Hepatocyte (in vitro differentiated cells): Measurements from ENCODE around the gene SNX32. TPM values are rescaled to one million over a fixed set of nuclear protein-coding genes. Genes with fewer than 3 reads are reported as not detected.

ENCODE experiments used
- DNase-seq: peaks from one replicate; pipeline ENCODE4 v3.0.0-alpha.2; 2016; ENCODE audit warnings: low spot score
- H2AFZ ChIP-seq: fragments of 200-600 bp; sonication (generic); 2 replicates; pipeline ENCODE4 v1.6.0; 2016; ENCODE audit warnings: antibody characterized with exemption, mild to moderate bottlenecking
- H3K27ac ChIP-seq: fragments of 200-600 bp; sonication (generic); 2 replicates; pipeline ENCODE4 v1.5.1; 2016; ENCODE audit warnings: mild to moderate bottlenecking
- H3K27me3 ChIP-seq: fragments of 200-600 bp; sonication (generic); 2 replicates; pipeline ENCODE4 v1.6.1; 2016
- H3K36me3 ChIP-seq: fragments of 200-600 bp; sonication (generic); replicated peaks from 2 replicates; pipeline ENCODE4 v1.5.1; 2016; ENCODE audit warnings: low read depth; ENCODE audit not compliant: insufficient read depth
- H3K4me1 ChIP-seq: fragments of 200-600 bp; sonication (generic); 2 replicates; pipeline ENCODE4 v1.5.1; 2016; ENCODE audit warnings: mild to moderate bottlenecking, moderate library complexity; ENCODE audit not compliant: insufficient read depth
- H3K4me2 ChIP-seq: fragments of 200-600 bp; sonication (generic); 2 replicates; pipeline ENCODE4 v1.6.0; 2016
- H3K4me3 ChIP-seq: fragments of 200-600 bp; sonication (generic); 2 replicates; pipeline ENCODE4 v1.5.1; 2016; ENCODE audit warnings: mild to moderate bottlenecking
- H3K79me2 ChIP-seq: fragments of 200-600 bp; sonication (generic); 2 replicates; pipeline ENCODE4 v1.6.0; 2017; ENCODE audit warnings: mild to moderate bottlenecking
- H3K9me2 ChIP-seq: fragments of 200-600 bp; sonication (generic); replicated peaks from 2 replicates; pipeline ENCODE4 v1.6.0; 2017; ENCODE audit warnings: mild to moderate bottlenecking; ENCODE audit not compliant: insufficient read depth
- H3K9me3 ChIP-seq: fragments of 200-600 bp; sonication (generic); 2 replicates; pipeline ENCODE4 v1.5.1; 2016; ENCODE audit warnings: low read depth, mild to moderate bottlenecking
- H4K20me1 ChIP-seq: fragments of 200-600 bp; sonication (generic); 2 replicates; pipeline ENCODE4 v1.6.0; 2016; ENCODE audit warnings: mild to moderate bottlenecking; ENCODE audit not compliant: insufficient read depth, poor library complexity, severe bottlenecking
- EZH2 ChIP-seq: fragments of 200-600 bp; sonication (generic); IDR thresholded peaks from 2 replicates; pipeline ENCODE4 v1.6.1; 2016; ENCODE audit warnings: antibody characterized with exemption, mild to moderate bottlenecking, borderline replicate concordance
- EZH2phosphoT487 ChIP-seq: fragments of 200-600 bp; sonication (generic); IDR thresholded peaks from one replicate; pipeline ENCODE4 v1.6.1; 2018; ENCODE audit warnings: antibody characterized with exemption, mild to moderate bottlenecking, low read depth, moderate library complexity; ENCODE audit not compliant: unreplicated experiment, severe bottlenecking
- WGBS: methylation state at CpG from one replicate; pipeline ENCODE4 v1.1.6; 2016; ENCODE audit warnings: low lambda C conversion rate; ENCODE audit errors: missing lambda C conversion rate; 5-methylcytosine and 5-hydroxymethylcytosine counted together
- polyA plus RNA-seq: library from polyadenylated mRNA; unstranded; fragments of >200 nt; fragmentation: Nextera tagmentation; extraction: Ambion mirVana; gene quantifications from 2 replicates; pipeline ENCODE4 v1.2.1, GENCODE V29; 2016
- total RNA-seq: library from RNA; depleted of rRNA; stranded (reverse); fragments of >200 nt; gene quantifications from 2 replicates; pipeline ENCODE4 v1.2.3, GENCODE V29; 2014
- TF ChIP-seq, protein P1 (sequence below): fragments of 200-600 bp; sonication (generic); IDR thresholded peaks from 2 replicates; pipeline ENCODE4 v1.5.1; 2016; ENCODE audit warnings: antibody characterized with exemption, mild to moderate bottlenecking; ENCODE audit not compliant: poor library complexity

SNX32 gene
- total RNA-seq: 2.3 and 2.9 TPM in 2 replicates
- polyA plus RNA-seq: 5.1 and 6.0 TPM in 2 replicates

GRCh38 chr11:65833297-65834030 is at the start of gene SNX32:
TSS of gene SNX32 (plus strand) at chr11:65833963. CDS start at chr11:65834066, 103 bp downstream.
- TF ChIP-seq EZH2phosphoT487 (no peak), EZH2 (no peak)
- TF ChIP-seq, protein P1, sequence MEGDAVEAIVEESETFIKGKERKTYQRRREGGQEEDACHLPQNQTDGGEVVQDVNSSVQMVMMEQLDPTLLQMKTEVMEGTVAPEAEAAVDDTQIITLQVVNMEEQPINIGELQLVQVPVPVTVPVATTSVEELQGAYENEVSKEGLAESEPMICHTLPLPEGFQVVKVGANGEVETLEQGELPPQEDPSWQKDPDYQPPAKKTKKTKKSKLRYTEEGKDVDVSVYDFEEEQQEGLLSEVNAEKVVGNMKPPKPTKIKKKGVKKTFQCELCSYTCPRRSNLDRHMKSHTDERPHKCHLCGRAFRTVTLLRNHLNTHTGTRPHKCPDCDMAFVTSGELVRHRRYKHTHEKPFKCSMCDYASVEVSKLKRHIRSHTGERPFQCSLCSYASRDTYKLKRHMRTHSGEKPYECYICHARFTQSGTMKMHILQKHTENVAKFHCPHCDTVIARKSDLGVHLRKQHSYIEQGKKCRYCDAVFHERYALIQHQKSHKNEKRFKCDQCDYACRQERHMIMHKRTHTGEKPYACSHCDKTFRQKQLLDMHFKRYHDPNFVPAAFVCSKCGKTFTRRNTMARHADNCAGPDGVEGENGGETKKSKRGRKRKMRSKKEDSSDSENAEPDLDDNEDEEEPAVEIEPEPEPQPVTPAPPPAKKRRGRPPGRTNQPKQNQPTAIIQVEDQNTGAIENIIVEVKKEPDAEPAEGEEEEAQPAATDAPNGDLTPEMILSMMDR: no peak
- no peaks in the 10 kb centered on the region for H3K9me2 ChIP-seq
- H3K79me2 ChIP-seq: peaks cover 13% of the 10 kb centered on the region
- H4K20me1 ChIP-seq: no peaks in the 10 kb centered on the region
- WGBS: 3% methylated on average over 45 of the region's 63 CpGs
- no peaks in the 10 kb centered on the region for H3K27me3 ChIP-seq
- DNase-seq: peak; percentile 97
- H3K4me3 ChIP-seq: peak within 1 kb of the TSS; percentile 45
- no peaks in the 10 kb centered on the region for H3K9me3 ChIP-seq
- no peaks in the 10 kb centered on the region for H3K36me3 ChIP-seq
- peak within 1 kb of the TSS; percentile 19 for H3K27ac ChIP-seq
- peak within 1 kb of the TSS; percentile 77 for H2AFZ ChIP-seq
- H3K4me1 ChIP-seq: peaks cover 6% of the 10 kb centered on the region
- H3K4me2 ChIP-seq: peak within 1 kb of the TSS; percentile 89

DNA sequence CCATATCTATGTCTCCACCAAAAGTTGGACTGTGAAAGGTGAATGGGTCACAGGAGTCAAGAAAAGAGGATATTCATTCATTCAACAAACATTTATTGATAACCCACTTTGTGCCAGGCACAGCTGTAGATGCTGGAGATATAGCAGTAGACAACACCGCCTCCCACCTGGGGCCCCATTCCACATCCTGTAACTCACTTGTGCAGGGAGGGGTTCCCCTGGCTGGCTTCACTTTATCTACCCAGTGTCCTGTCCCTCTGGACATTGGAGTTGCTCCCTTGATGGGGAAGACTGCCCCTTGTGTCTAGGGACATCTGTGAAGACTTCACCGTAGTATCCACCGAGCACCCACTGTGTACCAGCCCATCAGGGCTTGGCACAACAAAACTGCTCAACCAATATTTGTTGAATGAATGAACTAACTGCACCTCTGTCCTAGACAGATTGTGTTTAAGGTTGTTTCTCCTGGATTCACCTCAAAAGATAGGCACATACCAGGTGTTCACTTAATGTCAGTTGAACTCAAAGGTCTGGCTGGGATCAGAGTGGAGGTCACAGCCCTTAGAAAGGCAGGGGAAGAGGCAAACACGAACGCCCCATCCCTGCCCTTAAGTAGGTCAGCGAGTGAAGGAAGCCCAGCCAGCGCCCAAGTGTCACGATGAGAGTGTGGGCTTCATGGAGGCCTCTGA is 48.3 kb upstream of the SNX32 start:
- no peak for DNase-seq
- TF ChIP-seq, protein P1: no peak
- TF ChIP-seq EZH2phosphoT487: no peak
- TF ChIP-seq EZH2: no peak
- 77% methylated on average over 8 of the region's 8 CpGs for WGBS
- Histone ChIP-seq H3K4me3 (no peak overlapping the region), H3K27me3 (peaks cover 13% of the 10 kb centered on the region), H4K20me1 (no peaks in the 10 kb centered on the region), H3K9me3 (no peaks in the 10 kb centered on the region), H3K27ac (no peak overlapping the region), H3K36me3 (no peaks in the 10 kb centered on the region), H3K79me2 (peaks cover 25% of the 10 kb centered on the region), H3K4me1 (peaks cover 33% of the 10 kb centered on the region), H2AFZ (no peak overlapping the region), H3K9me2 (no peaks in the 10 kb centered on the region), H3K4me2 (peak overlapping the region; percentile 92)

DNA sequence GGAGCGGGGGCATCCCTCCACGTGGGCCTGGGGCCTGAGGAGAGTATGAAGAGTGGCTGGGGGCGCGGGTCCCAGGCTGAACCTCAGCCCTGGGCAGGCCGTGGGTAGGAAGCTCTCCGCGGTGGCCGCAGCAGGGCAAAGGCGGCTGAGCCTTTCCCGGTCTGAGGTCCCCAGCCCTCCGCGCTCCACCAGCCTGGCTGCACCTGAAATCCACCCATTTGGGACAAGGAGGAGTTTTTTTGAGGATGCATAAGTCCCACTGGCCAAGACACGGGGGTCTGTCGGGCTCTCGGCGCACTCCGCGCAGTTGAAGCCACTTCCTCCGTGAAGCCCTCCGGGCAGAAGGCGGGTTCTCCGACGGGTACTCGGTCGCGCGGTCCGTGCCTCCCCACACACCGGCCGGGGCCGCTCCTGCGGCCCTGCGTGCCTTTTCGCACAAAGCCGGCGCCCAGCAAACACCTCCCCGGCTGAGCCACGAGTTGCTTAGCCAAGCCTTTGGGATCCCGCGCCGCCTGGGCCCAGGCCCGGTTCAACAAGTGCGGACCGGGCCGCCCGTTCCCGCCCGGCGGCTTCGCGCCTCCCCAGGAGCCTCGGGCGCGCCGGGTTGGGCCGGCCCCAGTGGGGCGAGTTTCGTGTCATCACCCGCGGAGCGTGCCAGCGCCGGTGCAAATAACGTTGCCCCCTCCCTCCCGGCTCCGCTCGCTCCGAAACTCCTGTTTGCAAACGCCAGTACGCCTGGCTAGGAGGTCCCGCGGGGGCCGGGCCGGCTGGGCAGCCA is 47.6 kb upstream of the SNX32 start:
- 20% methylated on average over 69 of the region's 74 CpGs for WGBS
- Histone ChIP-seq H3K9me2 (no peaks in the 10 kb centered on the region), H4K20me1 (peaks cover 7% of the 10 kb centered on the region), H3K27ac (peak overlapping the region; percentile 11), H3K36me3 (no peaks in the 10 kb centered on the region), H3K4me2 (peak overlapping the region; percentile 92), H3K9me3 (no peaks in the 10 kb centered on the region), H3K79me2 (peaks cover 31% of the 10 kb centered on the region), H2AFZ (no peak overlapping the region), H3K27me3 (peaks cover 13% of the 10 kb centered on the region), H3K4me1 (peaks cover 35% of the 10 kb centered on the region), H3K4me3 (peak overlapping the region; percentile 79)
- peak; percentile 53 for DNase-seq
- TF ChIP-seq, protein P1: no peak
- TF ChIP-seq EZH2phosphoT487 (peak; percentile 50), EZH2 (peak; percentile 42)
